Measurements from ENCODE around the gene SALL2.

SALL2 gene

GRCh38 chr14:21476925-21477681, 49.0 kb downstream of the SALL2 start, which contains the start of the genes RAB2B and TOX4:
TSS of gene RAB2B (minus strand) at chr14:21476959. CDS start at chr14:21476872, 87 bp downstream.
TSS of gene TOX4 (plus strand) at chr14:21477195. CDS start at chr14:21477279, 84 bp downstream.
- peak; percentile 80 for DNase-seq (ENCODE audit: low spot score)

DNA sequence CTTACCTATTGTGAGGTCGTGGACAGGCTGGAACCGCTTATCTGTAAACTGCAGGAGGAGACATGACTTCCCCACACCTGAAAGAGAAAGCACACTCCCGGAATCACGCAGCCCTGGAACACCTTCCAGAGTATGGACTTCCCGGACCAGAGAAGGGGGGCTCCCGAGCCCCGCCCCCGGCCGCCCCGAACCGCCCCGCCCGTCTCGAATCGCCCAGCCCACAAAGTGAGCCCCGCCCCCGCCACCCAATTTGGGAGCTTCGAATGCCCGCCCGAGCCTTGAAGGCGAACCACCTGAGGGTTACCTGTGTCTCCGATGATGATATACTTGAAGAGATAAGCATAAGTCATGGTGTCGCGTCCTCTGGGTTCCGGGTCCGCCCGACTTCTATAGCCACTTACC, 49.6 kb downstream of the SALL2 start:
- DNase-seq (ENCODE audit: low spot score), result peak; percentile 48

DNA sequence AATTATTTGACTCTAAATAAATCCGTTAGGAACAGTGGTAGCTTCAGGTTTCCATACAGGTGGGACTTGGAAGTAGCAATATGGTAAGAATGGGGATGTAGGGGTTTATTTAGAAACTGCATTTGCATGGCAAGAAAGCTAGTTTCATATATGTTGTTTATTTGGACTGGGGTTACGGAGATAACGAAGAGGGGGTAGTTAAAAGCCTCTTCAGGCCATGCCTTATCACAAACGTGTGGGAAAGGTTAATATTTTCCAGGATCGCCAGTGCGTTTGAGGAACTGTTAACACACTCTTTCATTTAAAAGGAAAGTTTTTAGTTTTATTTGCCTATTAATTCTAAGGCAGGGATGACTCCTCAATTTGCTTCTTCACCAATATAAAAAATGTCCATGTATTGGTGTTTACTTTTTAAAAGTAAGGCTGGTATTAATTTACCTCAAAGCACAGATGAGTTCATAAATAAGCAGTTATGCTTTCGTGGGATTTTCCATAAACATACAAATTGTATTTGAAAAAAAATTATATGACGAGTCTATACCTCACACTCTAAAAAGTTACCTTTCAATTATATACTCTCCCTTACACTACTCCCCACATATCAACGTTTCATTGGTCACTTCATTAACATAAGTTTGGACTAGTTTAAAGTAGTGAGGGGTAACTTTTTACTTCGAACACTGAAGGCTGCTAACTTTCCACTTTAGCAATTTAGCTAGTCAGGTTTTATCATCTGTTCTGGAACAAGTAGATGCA, 50.2 kb downstream of the SALL2 start:
- DNase-seq (ENCODE audit: low spot score), result no peak

Measured in HuH-7.5 (cell line).